DND-41 (cell line): ENCODE measurements around the gene ERVK3-1.
"Not testable (repeated sequence)": the region's sequence is repeated elsewhere in the genome, so short reads cannot be mapped to it uniquely, and the experiment has no call there.

Source experiments
- ATAC-seq: fragments of 200-7000 bp; cut with Tn5 transposase; 3 replicates; pipeline ENCODE4 v1.9.1; 2021; ENCODE audit warnings: low read depth; ENCODE audit not compliant: insufficient read depth
- DNase-seq: peaks from one replicate; pipeline ENCODE4 v3.0.0-alpha.2; 2020
- H2AFZ ChIP-seq: 2 replicates; pipeline ENCODE4 v1.6.0; 2012; ENCODE audit warnings: low read depth, low read length
- H3K27ac ChIP-seq: 2 replicates; pipeline ENCODE4 v1.5.1; 2012; ENCODE audit warnings: low read length, inconsistent platforms
- H3K27me3 ChIP-seq: fragments of 200-600 bp; sonication (generic); 2 replicates; pipeline ENCODE4 v1.6.0; 2012; ENCODE audit warnings: low read length, mild to moderate bottlenecking, inconsistent platforms; ENCODE audit not compliant: insufficient read depth, poor library complexity
- H3K36me3 ChIP-seq: 2 replicates; pipeline ENCODE4 v1.5.1; 2012; ENCODE audit warnings: low read length, inconsistent platforms; ENCODE audit not compliant: insufficient read depth
- H3K4me1 ChIP-seq: 2 replicates; pipeline ENCODE4 v1.5.1; 2012; ENCODE audit warnings: mild to moderate bottlenecking, low read length; ENCODE audit not compliant: insufficient read depth
- H3K4me2 ChIP-seq: 2 replicates; pipeline ENCODE4 v1.6.0; 2012; ENCODE audit warnings: mild to moderate bottlenecking, moderate library complexity, low read length, inconsistent platforms; ENCODE audit not compliant: insufficient read depth
- H3K4me3 ChIP-seq, 2 experiments: fragments of 200-600 bp in 1 of 2; shearing (Covaris generic) in 1 of 2; 2 replicates each; pipeline ENCODE4 v1.5.1; 2012 to 2016; ENCODE audit warnings: inconsistent platforms in 2 of 2, low read length in 2 of 2, mild to moderate bottlenecking in 2 of 2, low read depth in 1 of 2, moderate library complexity in 1 of 2
- H3K79me2 ChIP-seq: 2 replicates; pipeline ENCODE4 v1.6.0; 2012; ENCODE audit warnings: low read length, inconsistent platforms; ENCODE audit not compliant: insufficient read depth
- H3K9ac ChIP-seq: 2 replicates; pipeline ENCODE4 v1.6.0; 2012; ENCODE audit warnings: low read depth, mild to moderate bottlenecking, inconsistent platforms, low read length, moderate library complexity
- H3K9me3 ChIP-seq: 2 replicates; pipeline ENCODE4 v1.5.1; 2012; ENCODE audit warnings: low read length, moderate library complexity, mild to moderate bottlenecking, inconsistent platforms; ENCODE audit not compliant: insufficient read depth, severe bottlenecking
- H4K20me1 ChIP-seq: 2 replicates; pipeline ENCODE4 v1.6.0; 2012; ENCODE audit warnings: low read length; ENCODE audit not compliant: insufficient read depth
- CTCF ChIP-seq: IDR thresholded peaks from 2 replicates; pipeline ENCODE4 v1.5.1; 2012; ENCODE audit warnings: borderline replicate concordance, low read length, moderate library complexity, mild to moderate bottlenecking; ENCODE audit not compliant: poor library complexity, severe bottlenecking; ENCODE audit errors: extremely low read depth
- EZH2 ChIP-seq: IDR thresholded peaks from 3 replicates; pipeline ENCODE4 v1.6.1; 2012; ENCODE audit warnings: borderline replicate concordance, low read depth, mild to moderate bottlenecking, moderate library complexity, low read length, inconsistent platforms; ENCODE audit not compliant: severe bottlenecking

The ERVK3-1 gene

GRCh38 chr19:58305065-58305931, at the start of gene ERVK3-1:
ERVK3-1 (plus strand) TSS chr19:58305377; CDS start chr19:58312169, 6,792 bp downstream.
- Histone ChIP-seq H4K20me1 (peaks cover 16% of the 10 kb centered on the region; the same call in 1 of the 2 replicates), H2AFZ (peak within 1 kb of the TSS; percentile 90), H3K36me3 (peaks cover 61% of the 10 kb centered on the region), H3K27ac (peak within 1 kb of the TSS; percentile 92), H3K4me2 (peak within 1 kb of the TSS; percentile 72), H3K4me3 (peak within 1 kb of the TSS; percentile 50 to 83), H3K9me3 (no peaks in the 10 kb centered on the region), H3K9ac (peak within 1 kb of the TSS; percentile 80), H3K4me1 (peaks cover 35% of the 10 kb centered on the region), H3K27me3 (no peaks in the 10 kb centered on the region), H3K79me2 (peaks cover 71% of the 10 kb centered on the region)
- TF ChIP-seq CTCF: no peak
- no peak for TF ChIP-seq EZH2
- DNase-seq: peak; percentile 97
- peak; percentile 97 for ATAC-seq

- Histone ChIP-seq H3K36me3 (peaks cover 91% of the 10 kb centered on the region), H3K9me3 (peaks cover 89% of the 10 kb centered on the region)
- H3K4me2 ChIP-seq, DNase-seq, H3K9ac ChIP-seq, H3K27me3 ChIP-seq, H3K27ac ChIP-seq, H4K20me1 ChIP-seq, H3K4me1 ChIP-seq, ATAC-seq, H2AFZ ChIP-seq, H3K4me3 ChIP-seq, H3K79me2 ChIP-seq: not testable (repeated sequence)
These were observed 46.9 kb upstream of the ERVK3-1 start for GRCh38 chr19:58258259-58258658.

GRCh38 chr19:58261600-58261967, 43.6 kb upstream of the ERVK3-1 start:
- peaks cover 94% of the 10 kb centered on the region for H3K9me3 ChIP-seq
- no peak overlapping the region for H3K27ac ChIP-seq
- H4K20me1 ChIP-seq: no peaks in the 10 kb centered on the region
- TF ChIP-seq EZH2 (no peak), CTCF (no peak)
- no peaks in the 10 kb centered on the region for H3K27me3 ChIP-seq
- no peaks in the 10 kb centered on the region for H3K4me1 ChIP-seq
- H3K9ac ChIP-seq: no peak overlapping the region
- H2AFZ ChIP-seq: no peak overlapping the region
- no peak overlapping the region; a peak in 1 of 4 replicates for H3K4me3 ChIP-seq
- DNase-seq (no peak), ATAC-seq (no peak)
- no peak overlapping the region for H3K4me2 ChIP-seq
- no peaks in the 10 kb centered on the region; the same call in 1 of the 2 replicates for H3K79me2 ChIP-seq
- peaks cover 89% of the 10 kb centered on the region for H3K36me3 ChIP-seq
